DOHH2 (cell line): ENCODE results near the gene MUC13.

Source experiments
- H3F3A ChIP-seq: fragments of 200-600 bp; sonication (generic), shearing (Covaris generic); 2 replicates; pipeline ENCODE4 v1.6.0; 2016; ENCODE audit warnings: antibody characterized with exemption, mild to moderate bottlenecking; ENCODE audit not compliant: control insufficient read depth, insufficient read depth
- H3K27ac ChIP-seq: fragments of 200-600 bp; sonication (generic); 2 replicates; pipeline ENCODE4 v1.5.1; 2014; ENCODE audit warnings: low read depth, mild to moderate bottlenecking, low read length, moderate library complexity
- H3K27me3 ChIP-seq: fragments of 200-600 bp; sonication (generic); 2 replicates; pipeline ENCODE4 v1.6.1; 2014; ENCODE audit warnings: mild to moderate bottlenecking, low read length, mixed read lengths; ENCODE audit not compliant: control insufficient read depth
- H3K36me3 ChIP-seq: fragments of 200-600 bp; sonication (generic); 2 replicates; pipeline ENCODE4 v1.6.1; 2014; ENCODE audit warnings: mild to moderate bottlenecking, low read length, moderate library complexity, mixed read lengths; ENCODE audit not compliant: control insufficient read depth
- H3K4me1 ChIP-seq: fragments of 200-600 bp; sonication (generic); 2 replicates; pipeline ENCODE4 v1.6.1; 2014; ENCODE audit warnings: mild to moderate bottlenecking, low read length, mixed read lengths; ENCODE audit not compliant: control insufficient read depth
- H3K4me2 ChIP-seq: fragments of 200-600 bp; sonication (generic); 2 replicates; pipeline ENCODE4 v1.6.0; 2014; ENCODE audit warnings: mild to moderate bottlenecking, low read length, moderate library complexity
- H3K4me3 ChIP-seq: fragments of 200-600 bp; sonication (generic); 2 replicates; pipeline ENCODE4 v1.5.1; 2014; ENCODE audit warnings: mild to moderate bottlenecking, low read length, mixed read lengths
- H3K79me2 ChIP-seq: fragments of 200-600 bp; sonication (generic); 2 replicates; pipeline ENCODE4 v1.6.1; 2014; ENCODE audit warnings: mild to moderate bottlenecking, low read length, mixed read lengths; ENCODE audit not compliant: control insufficient read depth
- H3K9me2 ChIP-seq: fragments of 200-600 bp; sonication (generic); replicated peaks from 2 replicates; pipeline ENCODE4 v1.6.1; 2014; ENCODE audit warnings: mild to moderate bottlenecking, low read length, mixed read lengths; ENCODE audit not compliant: control insufficient read depth
- H3K9me3 ChIP-seq: fragments of 200-600 bp; sonication (generic); 2 replicates; pipeline ENCODE4 v1.6.1; 2014; ENCODE audit warnings: antibody characterized with exemption, low read length, mixed read lengths; ENCODE audit not compliant: control insufficient read depth, insufficient read depth
- H4K20me1 ChIP-seq: fragments of 200-600 bp; sonication (generic); 2 replicates; pipeline ENCODE4 v1.6.0; 2014; ENCODE audit warnings: low read depth, mild to moderate bottlenecking, antibody characterized with exemption, low read length, moderate library complexity; ENCODE audit not compliant: control insufficient read depth, insufficient read depth
- EZH2phosphoT487 ChIP-seq: fragments of 200-600 bp; sonication (generic); IDR thresholded peaks from 2 replicates; pipeline ENCODE4 v1.6.1; 2017; ENCODE audit warnings: borderline replicate concordance, mild to moderate bottlenecking, antibody characterized with exemption, low read length, moderate library complexity, mixed read lengths
- TF ChIP-seq, protein P1 (sequence below): fragments of 200-600 bp; sonication (generic); IDR thresholded peaks from one replicate; pipeline ENCODE4 v1.5.1; 2014; ENCODE audit warnings: antibody characterized with exemption, mild to moderate bottlenecking, low read depth, low read length; ENCODE audit not compliant: poor library complexity, severe bottlenecking

MUC13 gene

DNA sequence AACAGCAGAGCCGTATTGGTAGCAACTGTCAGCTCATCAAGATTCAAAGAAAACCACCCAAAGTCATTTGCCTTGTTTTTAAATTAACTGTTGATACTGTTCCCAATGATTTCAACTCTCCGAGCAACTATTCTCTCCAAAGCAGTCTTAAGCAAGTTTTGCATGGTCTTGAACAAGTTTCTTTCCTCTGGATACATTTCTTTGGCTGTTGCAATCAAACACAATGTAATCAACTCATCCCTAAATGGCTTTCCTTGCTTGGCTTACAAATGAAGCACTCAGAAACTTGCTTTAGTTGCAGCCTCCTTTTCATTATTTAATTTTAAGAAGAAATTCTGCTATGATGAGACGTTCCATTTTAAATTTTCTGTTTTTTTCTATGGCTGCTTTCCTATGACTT, 15.5 kb upstream of the MUC13 start:
- Histone ChIP-seq H4K20me1 (no peaks in the 10 kb centered on the region), H3K4me1 (no peaks in the 10 kb centered on the region), H3K4me2 (no peak overlapping the region), H3K4me3 (no peak overlapping the region), H3K9me2 (no peaks in the 10 kb centered on the region), H3K79me2 (no peaks in the 10 kb centered on the region), H3K36me3 (no peaks in the 10 kb centered on the region), H3K27ac (no peak overlapping the region), H3K9me3 (no peaks in the 10 kb centered on the region), H3K27me3 (no peaks in the 10 kb centered on the region), H3F3A (no peaks in the 10 kb centered on the region)
- TF ChIP-seq EZH2phosphoT487 = no peak
- TF ChIP-seq, protein P1, sequence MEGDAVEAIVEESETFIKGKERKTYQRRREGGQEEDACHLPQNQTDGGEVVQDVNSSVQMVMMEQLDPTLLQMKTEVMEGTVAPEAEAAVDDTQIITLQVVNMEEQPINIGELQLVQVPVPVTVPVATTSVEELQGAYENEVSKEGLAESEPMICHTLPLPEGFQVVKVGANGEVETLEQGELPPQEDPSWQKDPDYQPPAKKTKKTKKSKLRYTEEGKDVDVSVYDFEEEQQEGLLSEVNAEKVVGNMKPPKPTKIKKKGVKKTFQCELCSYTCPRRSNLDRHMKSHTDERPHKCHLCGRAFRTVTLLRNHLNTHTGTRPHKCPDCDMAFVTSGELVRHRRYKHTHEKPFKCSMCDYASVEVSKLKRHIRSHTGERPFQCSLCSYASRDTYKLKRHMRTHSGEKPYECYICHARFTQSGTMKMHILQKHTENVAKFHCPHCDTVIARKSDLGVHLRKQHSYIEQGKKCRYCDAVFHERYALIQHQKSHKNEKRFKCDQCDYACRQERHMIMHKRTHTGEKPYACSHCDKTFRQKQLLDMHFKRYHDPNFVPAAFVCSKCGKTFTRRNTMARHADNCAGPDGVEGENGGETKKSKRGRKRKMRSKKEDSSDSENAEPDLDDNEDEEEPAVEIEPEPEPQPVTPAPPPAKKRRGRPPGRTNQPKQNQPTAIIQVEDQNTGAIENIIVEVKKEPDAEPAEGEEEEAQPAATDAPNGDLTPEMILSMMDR = no peak

GRCh38 chr3:124942613-124943012, 8.1 kb upstream of the MUC13 start:
- TF ChIP-seq, protein P1 = no peak
- TF ChIP-seq EZH2phosphoT487 = no peak
- Histone ChIP-seq H3K4me3 (no peak overlapping the region), H3K36me3 (no peaks in the 10 kb centered on the region)

GRCh38 chr3:124941771-124942170, 7.2 kb upstream of the MUC13 start:
- H3K36me3 ChIP-seq = no peaks in the 10 kb centered on the region
- H3K4me2 ChIP-seq = no peak overlapping the region
- no peaks in the 10 kb centered on the region for H3K27me3 ChIP-seq
- H3K79me2 ChIP-seq = no peaks in the 10 kb centered on the region
- no peak overlapping the region for H3K27ac ChIP-seq
- H3F3A ChIP-seq = no peaks in the 10 kb centered on the region
- no peaks in the 10 kb centered on the region for H3K9me3 ChIP-seq
- H3K4me1 ChIP-seq = no peaks in the 10 kb centered on the region
- H4K20me1 ChIP-seq = no peaks in the 10 kb centered on the region
- TF ChIP-seq, protein P1 = no peak
- no peak for TF ChIP-seq EZH2phosphoT487
- no peak overlapping the region for H3K4me3 ChIP-seq
- H3K9me2 ChIP-seq = no peaks in the 10 kb centered on the region

More at GRCh38 chr3:124942613-124943012, 8.1 kb upstream of the MUC13 start:
- no peak overlapping the region for H3K27ac ChIP-seq
- no peaks in the 10 kb centered on the region for H3K27me3 ChIP-seq
- no peaks in the 10 kb centered on the region for H3F3A ChIP-seq
- no peak overlapping the region for H3K4me2 ChIP-seq
- no peaks in the 10 kb centered on the region for H3K9me3 ChIP-seq
- no peaks in the 10 kb centered on the region for H3K4me1 ChIP-seq
- no peaks in the 10 kb centered on the region for H3K9me2 ChIP-seq
- no peaks in the 10 kb centered on the region for H3K79me2 ChIP-seq
- no peaks in the 10 kb centered on the region for H4K20me1 ChIP-seq

DNA sequence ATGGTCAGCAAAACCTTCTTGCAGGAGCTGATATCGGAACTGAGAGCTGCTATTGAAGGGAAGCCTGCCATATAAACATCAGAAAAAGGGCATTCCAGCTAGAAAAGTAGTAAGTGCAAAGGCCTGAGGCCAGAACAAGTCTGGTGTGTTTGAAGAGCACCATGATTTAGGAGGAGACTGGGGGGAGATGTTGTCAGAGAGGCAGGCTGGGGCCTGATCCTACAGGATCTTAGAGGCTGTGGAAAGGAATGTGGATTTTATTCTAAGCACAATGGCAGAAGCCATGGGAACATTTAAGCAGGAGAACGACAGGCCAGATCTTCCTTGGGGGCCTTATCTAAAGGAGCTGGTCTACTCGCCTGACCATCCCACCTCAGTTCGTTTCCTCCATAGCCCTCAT, 5.1 kb upstream of the MUC13 start:
- Histone ChIP-seq H4K20me1 (no peaks in the 10 kb centered on the region), H3K79me2 (no peaks in the 10 kb centered on the region), H3K4me2 (no peak overlapping the region), H3K27ac (no peak overlapping the region), H3K9me2 (no peaks in the 10 kb centered on the region), H3K27me3 (no peaks in the 10 kb centered on the region), H3K4me1 (no peaks in the 10 kb centered on the region), H3K9me3 (no peaks in the 10 kb centered on the region), H3F3A (no peaks in the 10 kb centered on the region), H3K4me3 (no peak overlapping the region), H3K36me3 (no peaks in the 10 kb centered on the region)
- TF ChIP-seq EZH2phosphoT487 = no peak
- TF ChIP-seq, protein P1 = no peak
